Middle frontal gyrus (tissue), 1 donor: Measurements from ENCODE around the gene CCDC136.

Experiments used
- DNase-seq: peaks from one replicate; pipeline ENCODE4 v3.0.0-alpha.2; 2015; ENCODE audit warnings: low spot score; ENCODE audit errors: extremely low spot score

CCDC136 gene

DNA sequence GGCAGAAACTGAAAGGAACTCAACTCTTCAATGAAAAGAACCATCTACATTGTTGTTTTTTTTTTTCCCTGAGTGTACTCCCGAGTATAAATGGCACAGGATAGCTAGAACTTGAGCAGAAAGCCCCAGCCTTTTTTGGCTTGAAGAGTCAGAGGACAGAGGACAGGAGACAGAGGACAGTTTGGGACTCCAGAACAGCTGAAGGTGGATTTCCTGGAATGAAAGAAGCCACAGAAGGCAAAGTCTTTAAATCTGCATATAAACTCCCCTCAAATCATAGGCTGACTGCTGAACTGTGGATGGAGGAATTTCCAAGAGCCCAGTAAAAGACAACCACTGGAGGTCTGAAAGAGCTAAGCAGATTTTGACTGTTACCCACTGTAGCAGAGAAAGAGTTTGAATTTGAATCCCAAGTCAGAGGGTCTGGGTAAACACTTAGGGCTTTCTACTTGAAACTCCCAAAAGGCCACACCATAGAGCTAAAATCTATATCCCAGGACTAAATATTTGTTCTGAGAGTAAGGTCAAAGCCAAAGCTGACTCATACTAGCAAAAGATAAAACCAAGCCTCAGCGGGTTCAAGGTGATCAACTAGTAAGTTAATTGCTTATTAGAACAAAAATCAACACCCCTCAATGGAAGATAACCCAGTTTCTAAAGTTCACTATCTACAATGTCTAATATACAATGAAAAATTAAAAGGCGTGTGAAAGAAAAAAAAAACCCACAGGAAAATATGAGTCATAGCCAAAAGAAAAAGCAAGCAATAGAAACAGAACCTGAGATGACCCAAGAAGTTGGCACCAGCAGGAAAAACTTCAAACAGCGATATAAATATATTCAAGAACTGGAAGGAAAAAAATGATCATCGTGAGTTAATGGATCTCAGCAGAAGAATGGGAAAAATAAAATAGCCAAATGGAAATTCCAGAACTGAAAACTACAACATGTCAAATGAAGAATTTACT is 14.3 kb upstream of the CCDC136 start:
- no peak for DNase-seq

- no peak for DNase-seq
Measured at GRCh38 chr7:128778946-128779345, 12.8 kb upstream of the CCDC136 start.

- no peak for DNase-seq
Measured at GRCh38 chr7:128781126-128781525, 10.6 kb upstream of the CCDC136 start.

- DNase-seq, result no peak
Measured at GRCh38 chr7:128781851-128782250, 9.9 kb upstream of the CCDC136 start.

GRCh38 chr7:128783143-128783861 is 8.5 kb upstream of the CCDC136 start:
- no peak for DNase-seq

DNA sequence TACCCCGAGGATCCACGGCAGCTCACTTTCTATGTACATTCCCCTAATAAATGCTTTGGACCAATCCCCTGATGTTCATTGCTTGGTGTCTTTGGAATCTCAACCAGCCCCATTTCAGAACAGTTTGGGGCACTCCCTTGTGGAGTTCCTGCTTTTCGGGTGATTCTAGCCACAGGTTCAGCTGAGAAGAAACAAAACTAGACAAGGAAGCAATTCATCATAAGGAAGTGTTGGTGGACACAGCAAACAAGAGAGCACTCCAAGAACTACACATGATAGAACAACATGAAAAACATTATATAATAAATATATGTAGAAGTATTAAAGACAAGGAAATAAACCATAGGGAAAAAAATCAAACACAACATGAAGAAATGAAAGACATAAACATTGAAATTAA is 6.0 kb upstream of the CCDC136 start:
- DNase-seq, result no peak

DNA sequence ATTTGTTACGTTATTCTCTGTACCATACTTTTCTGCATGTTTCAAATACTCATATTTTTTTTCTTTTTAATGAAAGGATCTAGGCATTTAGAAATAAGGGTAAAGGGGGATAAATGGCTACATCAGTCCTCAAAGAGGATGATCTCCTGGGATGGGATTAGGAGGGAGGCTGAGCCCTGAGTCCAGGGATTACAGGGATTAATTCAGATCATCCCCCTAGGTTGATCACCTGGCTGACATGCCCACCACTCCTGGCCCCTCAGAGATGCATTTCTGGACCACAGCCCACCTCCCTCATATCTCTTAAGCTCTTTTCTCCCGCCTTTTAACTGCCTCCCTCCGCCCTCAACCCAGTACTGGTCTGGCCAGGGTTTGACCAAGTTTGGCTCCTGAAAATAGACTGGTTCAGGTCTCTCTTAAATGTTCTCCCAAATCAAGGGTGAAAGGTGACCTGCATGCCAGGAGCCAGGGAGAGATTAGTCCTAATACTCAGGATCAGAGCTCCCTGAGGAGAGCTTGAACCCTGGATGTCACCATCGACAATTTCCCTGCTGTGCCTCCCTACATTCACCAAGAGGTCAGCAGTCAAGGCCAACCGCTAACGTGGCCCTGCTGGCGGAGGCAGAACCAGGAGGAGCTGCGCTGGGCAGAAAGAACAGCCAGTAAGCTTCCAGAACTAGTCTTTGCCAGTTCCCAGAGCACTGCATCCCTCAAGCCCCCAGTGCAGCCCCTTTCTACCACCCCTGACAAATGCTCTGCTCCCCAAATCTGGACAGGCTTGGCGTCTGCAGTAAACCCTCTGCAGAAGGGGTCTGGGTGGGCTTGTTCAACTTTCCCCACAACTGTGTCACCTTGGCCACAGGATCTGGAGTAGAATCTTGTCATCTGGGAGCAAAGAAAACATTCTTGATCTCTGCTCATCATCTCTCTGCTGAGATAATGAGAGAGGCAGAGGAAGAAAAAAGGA is 3.0 kb upstream of the CCDC136 start:
- no peak for DNase-seq

DNA sequence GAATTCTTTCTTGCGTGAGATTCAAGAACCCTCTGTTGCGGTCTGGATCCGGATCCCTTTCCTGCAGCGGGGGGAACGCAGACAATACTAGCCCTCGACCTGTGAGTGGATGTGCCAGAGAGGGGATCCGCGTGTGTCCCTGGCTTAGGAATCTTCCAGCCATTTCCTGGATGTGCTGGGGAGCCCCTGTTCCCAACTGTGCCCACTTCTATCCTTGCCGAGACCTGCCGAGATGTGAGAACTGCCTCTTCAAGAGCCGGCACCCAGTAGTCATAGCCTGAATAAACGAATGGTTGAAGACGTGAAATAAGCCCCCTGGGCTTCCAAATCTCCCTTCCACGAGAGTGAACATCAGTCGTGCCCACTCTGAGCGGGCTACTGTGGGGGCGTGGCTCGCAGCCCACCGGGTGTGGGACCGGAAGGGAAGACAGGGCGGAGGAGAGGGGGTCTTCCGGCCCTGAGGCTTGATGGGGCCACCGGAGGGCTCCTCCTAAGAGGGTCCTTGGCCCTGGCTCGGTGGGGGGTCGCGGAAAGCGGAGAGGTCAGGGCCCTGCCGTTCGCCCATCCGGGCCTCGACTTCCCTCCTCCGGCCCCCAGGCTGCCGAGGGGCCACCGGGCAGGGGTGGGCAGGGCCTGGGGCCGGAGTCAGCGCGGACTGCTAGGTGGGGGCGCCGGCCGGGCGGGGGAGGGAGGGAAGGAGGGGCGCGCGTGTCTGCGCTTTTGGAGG is 1.3 kb upstream of the CCDC136 start:
- no peak for DNase-seq

- DNase-seq, result no peak
Measured at GRCh38 chr7:128791972-128792327, 182 bp downstream of the CCDC136 start.

DNA sequence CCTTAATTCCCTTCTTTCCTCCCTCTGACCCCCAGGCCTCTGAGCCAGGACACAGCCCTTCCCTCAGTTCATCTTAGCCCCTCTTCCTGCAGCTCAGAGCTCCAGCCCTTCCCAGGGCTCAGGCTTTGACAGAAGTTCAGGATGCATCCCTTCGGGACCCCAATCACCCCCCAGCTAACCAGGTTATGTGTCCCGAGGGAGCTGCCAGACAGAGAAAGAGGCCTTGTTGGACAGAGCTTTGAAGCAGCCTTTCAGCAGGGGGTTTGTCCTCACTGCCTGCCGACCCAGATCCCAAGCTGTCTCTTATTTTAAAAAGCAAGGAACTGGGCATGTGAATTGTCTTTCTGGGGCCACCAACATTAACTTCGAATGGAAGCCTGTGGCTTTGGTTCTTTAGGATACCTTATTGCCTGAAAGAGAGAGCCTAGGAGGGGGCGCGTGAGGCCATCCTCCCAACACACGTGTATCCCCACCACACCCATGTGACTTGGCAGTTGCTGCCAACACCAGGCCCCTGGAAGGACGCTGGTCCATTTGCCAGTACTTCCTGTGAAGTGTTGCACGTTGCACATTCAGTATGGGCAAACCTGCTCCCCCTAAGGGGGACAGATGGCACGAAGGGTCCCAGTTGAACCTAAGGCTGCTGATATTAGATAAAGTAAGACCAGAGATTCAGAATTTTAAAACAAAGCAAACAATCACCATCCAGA is 858 bp downstream of the CCDC136 start:
- DNase-seq, result peak; percentile 4

- no peak for DNase-seq
Measured at GRCh38 chr7:128793181-128793547, 1.4 kb downstream of the CCDC136 start.

- no peak for DNase-seq
Measured at GRCh38 chr7:128794020-128794419, 2.3 kb downstream of the CCDC136 start.

GRCh38 chr7:128794436-128794835 is 2.7 kb downstream of the CCDC136 start:
- DNase-seq, result no peak

DNA sequence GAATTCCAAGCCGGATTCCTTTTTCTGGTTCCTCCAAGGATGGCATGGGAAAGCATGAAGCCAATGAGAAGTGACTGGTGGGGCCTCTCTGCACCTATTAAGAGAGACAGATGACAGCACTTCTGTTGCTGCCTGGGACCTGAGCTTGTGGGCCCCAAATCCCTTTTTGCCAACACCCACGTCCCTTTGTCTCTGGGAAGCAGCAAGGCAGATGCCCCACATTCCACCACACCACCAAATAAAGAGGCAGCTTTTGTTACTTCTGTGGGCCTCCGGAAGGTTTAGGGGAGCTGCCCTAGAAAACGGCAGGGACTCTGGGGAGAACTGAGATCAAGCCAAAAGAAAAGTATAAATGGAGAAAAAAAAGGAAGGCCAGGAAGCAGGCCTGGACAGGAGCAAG is 3.4 kb downstream of the CCDC136 start:
- no peak for DNase-seq

- no peak for DNase-seq
Measured at GRCh38 chr7:128796327-128796726, 4.6 kb downstream of the CCDC136 start.

GRCh38 chr7:128799451-128799850 is 7.7 kb downstream of the CCDC136 start:
- DNase-seq, result no peak

DNA sequence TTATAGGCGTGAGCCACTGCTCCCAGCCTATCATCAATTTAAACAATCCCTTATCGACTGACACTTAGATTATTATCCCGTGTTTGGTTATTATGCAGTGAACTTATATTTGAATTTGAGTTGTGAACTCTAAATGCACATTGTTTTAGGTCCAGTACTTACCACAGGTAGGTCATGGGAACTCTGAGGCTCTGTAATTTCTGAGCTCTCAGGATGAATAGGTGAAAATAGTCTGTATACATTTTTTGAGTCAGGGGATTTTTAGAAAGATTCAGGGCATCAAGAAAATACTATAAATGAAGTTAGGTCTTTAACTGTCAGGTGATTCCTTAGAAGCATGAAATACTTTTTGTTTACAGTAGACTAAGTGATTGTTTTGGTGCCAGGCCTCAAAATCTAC is 8.8 kb downstream of the CCDC136 start:
- no peak for DNase-seq

- DNase-seq, result no peak
Measured at GRCh38 chr7:128801003-128801402, 9.2 kb downstream of the CCDC136 start.

DNA sequence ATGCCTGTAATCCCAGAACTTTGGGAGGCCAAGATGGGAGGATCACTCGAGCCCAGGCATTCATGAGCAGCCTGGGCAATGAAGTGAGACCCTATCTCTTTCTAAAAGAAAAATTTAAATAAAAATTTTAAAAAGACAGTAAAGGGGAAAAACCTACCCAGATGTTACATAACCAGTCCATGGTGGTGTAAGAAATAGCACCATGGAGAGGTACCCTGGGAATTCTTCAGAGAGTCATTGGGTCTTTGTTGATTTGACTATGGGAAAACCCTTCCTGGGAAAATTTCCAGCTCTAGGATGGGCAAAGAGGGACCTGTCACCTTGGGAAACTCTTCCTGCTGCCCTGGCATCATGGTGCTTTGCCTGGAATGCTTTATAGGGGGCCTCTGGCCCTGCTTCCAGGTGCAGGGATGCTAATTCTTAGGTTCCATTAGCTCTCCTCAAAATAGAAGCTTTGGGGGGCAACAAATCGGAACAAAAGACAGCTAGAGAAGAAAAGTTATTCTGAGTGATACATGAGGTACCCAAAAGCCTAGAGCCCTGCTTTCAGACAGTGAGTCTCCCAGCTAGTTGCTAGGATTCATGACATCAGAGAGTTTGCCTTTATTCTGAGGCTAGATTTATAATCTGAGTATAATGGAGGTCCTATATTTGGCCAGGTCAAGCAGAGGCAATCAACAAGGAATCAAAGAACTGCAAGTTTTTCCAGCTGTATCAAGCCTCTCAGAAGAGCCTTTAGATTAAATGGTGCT is 10.1 kb downstream of the CCDC136 start:
- DNase-seq, result no peak
